Suprapubic skin (tissue), 4 donors: ENCODE results near the gene XAB2. TPM values are rescaled to one million over a fixed set of nuclear protein-coding genes. Genes with fewer than 3 reads are reported as not detected.

ENCODE experiments used
- DNase-seq, 2 donors: peaks; one replicate each; pipeline ENCODE4 v3.0.0-alpha.2; 2019; ENCODE audit warnings: low spot score in 2 of 2
- H3K27ac ChIP-seq: fragments of 200-600 bp; sonication (generic); one replicate; pipeline ENCODE4 v1.5.1; 2019
- H3K27me3 ChIP-seq: fragments of 200-600 bp; sonication (generic); one replicate; pipeline ENCODE4 v1.5.1; 2019
- H3K36me3 ChIP-seq: fragments of 200-600 bp; sonication (generic); one replicate; pipeline ENCODE4 v1.5.1; 2019
- H3K4me1 ChIP-seq: fragments of 200-600 bp; sonication (generic); one replicate; pipeline ENCODE4 v1.5.1; 2019
- H3K4me3 ChIP-seq: fragments of 200-600 bp; sonication (generic); one replicate; pipeline ENCODE4 v1.5.1; 2019; ENCODE audit warnings: mild to moderate bottlenecking
- H3K9me3 ChIP-seq: fragments of 200-600 bp; sonication (generic); one replicate; pipeline ENCODE4 v1.5.1; 2019
- EP300 ChIP-seq: sonication (generic); formaldehyde crosslinking; IDR thresholded peaks from one replicate; pipeline ENCODE4 v1.6.1; 2017; ENCODE audit warnings: antibody characterized with exemption
- POLR2A ChIP-seq, 2 donors: fragments of 450-650 bp; IDR thresholded peaks; one replicate each; pipeline ENCODE4 v1.6.1; 2017; ENCODE audit warnings: antibody characterized with exemption in 2 of 2, mild to moderate bottlenecking in 2 of 2, moderate library complexity in 2 of 2
- POLR2AphosphoS5 ChIP-seq, 3 donors: sonication (generic); formaldehyde crosslinking; IDR thresholded peaks; one replicate each; pipeline ENCODE4 v1.6.1; 2017; ENCODE audit warnings: antibody characterized with exemption in 3 of 3
- WGBS: methylation state at CpG from one replicate; pipeline ENCODE4 v1.1.5; 2018; 5-methylcytosine and 5-hydroxymethylcytosine counted together
- total RNA-seq, 4 donors: library from RNA; depleted of rRNA; stranded (reverse); fragments of >200 nt; gene quantifications; one replicate each; pipeline ENCODE4 v1.1.0, GENCODE V29; 2016
- TF ChIP-seq, protein P1 (sequence below), 2 donors: fragments of 200-600 bp in 1 of 2; fragments of 450-650 bp in 1 of 2; sonication (generic) in 1 of 2; IDR thresholded peaks; one replicate each; pipeline ENCODE4 v1.5.1; 2016 to 2019; ENCODE audit warnings: antibody characterized with exemption in 2 of 2, mild to moderate bottlenecking in 1 of 2, moderate library complexity in 1 of 2

The XAB2 gene
- 10 to 100 TPM; 45.1 to 68.2 (median 55.5) TPM for total RNA-seq

DNA sequence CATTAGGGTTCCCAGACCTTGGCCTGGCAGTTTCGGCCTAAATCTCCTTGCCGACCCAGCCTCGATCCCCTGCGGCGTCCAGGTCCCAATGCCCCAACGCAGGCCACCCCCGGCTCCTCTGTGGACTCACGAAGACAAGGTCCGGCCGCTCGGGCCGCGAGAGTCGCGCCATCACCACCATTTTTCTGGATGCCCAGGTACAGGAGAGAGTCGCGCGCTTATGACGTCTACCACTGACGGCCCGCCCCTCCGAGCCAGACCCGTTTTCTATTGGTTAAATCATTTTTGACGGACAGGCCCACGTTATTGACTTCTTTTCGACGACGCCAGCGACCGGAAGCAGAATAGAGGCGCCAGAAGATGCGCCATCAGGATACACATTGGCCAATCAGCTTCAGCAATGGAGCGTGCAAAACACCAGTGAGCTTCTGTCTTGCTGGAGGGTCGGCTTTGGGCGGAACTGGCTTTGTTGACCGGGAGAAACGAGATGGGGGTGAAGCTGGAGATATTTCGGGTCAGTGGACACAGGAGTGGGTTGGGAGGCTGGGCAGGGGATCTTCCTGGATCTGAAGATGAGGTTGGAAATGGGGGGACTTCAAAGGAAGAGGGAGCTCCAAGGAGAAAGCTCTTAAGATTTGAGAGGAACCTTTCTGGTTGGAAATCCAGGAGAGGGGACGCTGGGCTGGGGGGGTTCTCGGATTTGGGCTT lies at the start of gene XAB2, which contains the start of gene PET100:
Gene XAB2, minus strand, starts transcription at position 199 of the 708 bp plus-strand sequence. Its CDS starts 18 bp downstream, at position 181.
Gene PET100, plus strand, starts transcription at position 447 of the 708 bp plus-strand sequence. Its CDS starts 41 bp downstream, at position 488.
- Histone ChIP-seq H3K4me1 (peaks cover 34% of the 10 kb centered on the region), H3K36me3 (peaks cover 30% of the 10 kb centered on the region), H3K4me3 (peak within 1 kb of the TSS; percentile 87), H3K9me3 (no peaks in the 10 kb centered on the region), H3K27me3 (no peaks in the 10 kb centered on the region), H3K27ac (peak within 1 kb of the TSS; percentile 82)
- peak; percentile 98 to 99 for DNase-seq
- under 1% methylated on average over 32 of the region's 40 CpGs for WGBS
- TF ChIP-seq EP300 (no peak), POLR2AphosphoS5 (IDR thresholded peaks at IDR 0.05) (peak; percentile 29 to 82 (median 33)), POLR2A (IDR thresholded peaks at IDR 0.05) (peak in 1 of 2 donors; percentile 49)

DNA sequence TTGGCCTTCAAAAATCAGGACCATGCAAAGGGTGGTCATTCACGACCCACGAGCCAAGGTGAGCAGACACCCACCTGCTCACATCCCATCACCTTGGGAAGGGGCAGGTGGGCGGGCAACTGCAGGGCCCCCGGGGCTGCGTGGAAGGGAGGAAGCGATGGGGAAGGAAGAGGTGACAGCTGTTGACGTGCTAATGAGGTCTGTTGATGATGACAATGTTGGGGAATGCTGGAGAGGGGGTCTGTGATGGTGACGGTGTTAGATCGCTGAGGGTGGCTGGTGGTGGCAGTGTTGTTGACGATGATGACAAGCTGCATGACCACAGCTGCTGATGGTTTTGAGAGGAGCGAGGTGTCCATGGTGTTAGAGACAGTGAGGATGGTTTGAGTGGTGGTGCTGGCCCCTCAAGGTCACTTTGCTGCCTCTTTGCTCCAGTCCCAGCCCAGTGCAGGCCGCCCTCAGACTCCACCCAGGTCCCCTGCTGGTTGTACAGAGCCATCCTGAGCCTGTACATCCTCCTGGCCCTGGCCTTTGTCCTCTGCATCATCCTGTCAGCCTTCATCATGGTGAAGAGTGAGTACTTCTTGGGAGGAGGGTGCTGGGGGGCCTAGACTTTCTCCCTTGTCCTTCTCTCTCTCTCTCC lies 48.4 kb upstream of the XAB2 start:
- Histone ChIP-seq H3K27ac (no peak overlapping the region), H3K27me3 (peaks cover 16% of the 10 kb centered on the region), H3K4me3 (no peak overlapping the region), H3K36me3 (peaks cover 8% of the 10 kb centered on the region), H3K9me3 (no peaks in the 10 kb centered on the region), H3K4me1 (peaks cover 36% of the 10 kb centered on the region)
- 50% methylated on average over 12 of the region's 12 CpGs for WGBS
- TF ChIP-seq EP300: no peak
- no peak for TF ChIP-seq POLR2AphosphoS5 (IDR thresholded peaks at IDR 0.05)
- TF ChIP-seq, protein P1, sequence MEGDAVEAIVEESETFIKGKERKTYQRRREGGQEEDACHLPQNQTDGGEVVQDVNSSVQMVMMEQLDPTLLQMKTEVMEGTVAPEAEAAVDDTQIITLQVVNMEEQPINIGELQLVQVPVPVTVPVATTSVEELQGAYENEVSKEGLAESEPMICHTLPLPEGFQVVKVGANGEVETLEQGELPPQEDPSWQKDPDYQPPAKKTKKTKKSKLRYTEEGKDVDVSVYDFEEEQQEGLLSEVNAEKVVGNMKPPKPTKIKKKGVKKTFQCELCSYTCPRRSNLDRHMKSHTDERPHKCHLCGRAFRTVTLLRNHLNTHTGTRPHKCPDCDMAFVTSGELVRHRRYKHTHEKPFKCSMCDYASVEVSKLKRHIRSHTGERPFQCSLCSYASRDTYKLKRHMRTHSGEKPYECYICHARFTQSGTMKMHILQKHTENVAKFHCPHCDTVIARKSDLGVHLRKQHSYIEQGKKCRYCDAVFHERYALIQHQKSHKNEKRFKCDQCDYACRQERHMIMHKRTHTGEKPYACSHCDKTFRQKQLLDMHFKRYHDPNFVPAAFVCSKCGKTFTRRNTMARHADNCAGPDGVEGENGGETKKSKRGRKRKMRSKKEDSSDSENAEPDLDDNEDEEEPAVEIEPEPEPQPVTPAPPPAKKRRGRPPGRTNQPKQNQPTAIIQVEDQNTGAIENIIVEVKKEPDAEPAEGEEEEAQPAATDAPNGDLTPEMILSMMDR (IDR thresholded peaks at IDR 0.05): no peak
- TF ChIP-seq POLR2A (IDR thresholded peaks at IDR 0.05): no peak
- no peak for DNase-seq

DNA sequence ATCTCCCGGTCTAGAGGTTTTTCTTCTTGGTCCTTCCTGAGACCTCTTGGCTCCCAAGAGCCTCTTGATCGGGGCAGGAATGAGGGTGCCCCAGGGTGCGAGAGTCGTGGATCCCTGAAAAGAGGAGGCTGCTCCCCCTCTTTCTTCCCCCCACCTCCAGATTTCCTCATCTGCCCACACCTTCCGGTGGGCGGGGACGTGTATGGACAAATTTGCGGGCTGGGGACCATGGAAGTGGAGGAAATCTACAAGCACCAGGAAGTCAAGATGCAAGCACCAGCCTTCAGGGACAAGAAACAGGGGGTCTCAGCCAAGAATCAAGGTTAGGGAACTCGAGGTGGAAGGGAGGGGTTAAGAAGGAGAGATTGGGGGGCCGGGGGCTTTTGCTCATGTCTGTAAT lies 47.5 kb upstream of the XAB2 start, which contains the start of gene MCEMP1:
Gene MCEMP1, plus strand, starts transcription at position 237 of the 400 bp plus-strand sequence. Its CDS starts 31 bp downstream, at position 268.
- no peak for DNase-seq
- H3K4me3 ChIP-seq: no peak within 1 kb of the TSS
- peaks cover 30% of the 10 kb centered on the region for H3K4me1 ChIP-seq
- H3K9me3 ChIP-seq: no peaks in the 10 kb centered on the region
- H3K27me3 ChIP-seq: peaks cover 24% of the 10 kb centered on the region
- no peak within 1 kb of the TSS for H3K27ac ChIP-seq
- 39% methylated on average over 10 of the region's 10 CpGs for WGBS
- TF ChIP-seq EP300 (no peak), POLR2A (IDR thresholded peaks at IDR 0.05) (no peak), POLR2AphosphoS5 (IDR thresholded peaks at IDR 0.05) (no peak)
- TF ChIP-seq, protein P1 (IDR thresholded peaks at IDR 0.05): no peak
- H3K36me3 ChIP-seq: no peaks in the 10 kb centered on the region

DNA sequence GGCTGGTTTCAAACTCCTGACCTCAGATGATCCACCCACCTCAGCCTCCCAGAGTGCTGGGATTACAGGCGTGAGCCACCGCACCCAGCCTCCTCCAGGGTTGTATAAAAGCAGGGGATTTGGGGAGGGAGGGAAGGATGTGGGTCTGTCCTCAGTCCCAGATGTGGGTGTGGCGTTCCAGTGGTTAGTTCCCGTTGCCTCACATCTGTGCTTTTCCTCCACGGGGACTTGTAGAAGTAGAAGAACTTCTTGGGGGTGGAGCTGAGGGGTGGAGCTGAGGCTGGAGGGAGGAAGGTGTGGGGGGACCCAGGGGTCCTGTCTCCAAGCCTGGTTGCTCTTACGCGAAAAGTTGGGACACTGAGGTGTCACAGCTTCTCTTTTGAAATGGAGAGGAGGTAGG lies 47.0 kb upstream of the XAB2 start:
- WGBS: 44% methylated on average over 7 of the region's 7 CpGs
- TF ChIP-seq POLR2AphosphoS5 (IDR thresholded peaks at IDR 0.05) (no peak), POLR2A (IDR thresholded peaks at IDR 0.05) (no peak), EP300 (no peak)
- TF ChIP-seq, protein P1 (IDR thresholded peaks at IDR 0.05): no peak
- H3K36me3 ChIP-seq: no peaks in the 10 kb centered on the region
- peaks cover 29% of the 10 kb centered on the region for H3K27me3 ChIP-seq
- DNase-seq: no peak
- H3K27ac ChIP-seq: no peak overlapping the region
- H3K4me3 ChIP-seq: no peak overlapping the region
- H3K4me1 ChIP-seq: peaks cover 25% of the 10 kb centered on the region
- no peaks in the 10 kb centered on the region for H3K9me3 ChIP-seq

DNA sequence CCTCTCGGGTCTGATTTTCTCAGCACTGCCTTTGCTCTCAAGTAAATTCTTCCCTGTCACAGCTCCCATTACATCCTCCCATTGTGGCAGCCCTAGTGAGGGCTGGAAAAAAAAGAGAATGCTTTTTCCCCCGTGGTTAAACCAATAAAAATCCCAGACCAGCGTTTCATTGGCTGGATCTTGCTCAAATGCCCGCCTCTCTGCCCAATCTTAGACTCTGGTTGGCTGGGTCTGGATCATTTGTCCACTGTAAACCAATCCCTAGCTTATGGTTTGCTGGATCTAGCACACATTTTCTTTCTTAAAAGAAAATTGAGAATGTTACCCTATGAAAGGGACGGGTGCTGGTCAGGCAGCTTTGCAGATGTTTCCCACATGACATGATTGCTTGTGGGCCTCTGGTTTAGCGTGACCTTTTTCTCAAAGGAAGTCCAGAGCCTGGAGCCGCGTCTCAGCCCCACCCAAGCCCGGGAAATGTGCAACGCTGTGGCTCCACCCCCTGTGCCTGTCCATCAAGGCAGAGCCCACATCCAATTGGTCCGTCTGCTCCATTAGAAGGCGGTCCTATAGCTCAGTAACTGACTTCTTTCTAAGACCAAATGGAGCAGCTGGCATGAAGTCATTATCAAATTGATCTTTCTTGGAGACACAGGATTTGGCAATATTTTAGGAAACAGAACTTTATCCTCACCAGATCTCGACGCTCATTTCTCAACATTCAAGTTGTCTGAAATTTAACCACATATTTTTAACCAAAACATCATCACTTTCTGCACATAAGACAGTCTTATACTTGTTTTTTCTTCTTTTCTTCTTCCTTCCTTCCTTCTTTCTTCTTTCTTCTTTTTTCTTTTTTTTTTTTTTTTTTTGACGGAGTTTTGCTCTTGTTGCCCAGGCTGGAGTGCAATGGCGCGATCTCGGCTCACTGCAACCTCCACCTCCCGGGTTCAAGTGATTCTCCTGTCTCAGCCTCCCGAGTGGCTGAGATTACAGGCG lies 45.0 kb upstream of the XAB2 start:
- TF ChIP-seq POLR2A (IDR thresholded peaks at IDR 0.05) (no peak), POLR2AphosphoS5 (IDR thresholded peaks at IDR 0.05) (no peak)
- TF ChIP-seq, protein P1 (IDR thresholded peaks at IDR 0.05): no peak
- WGBS: 63% methylated on average over 17 of the region's 21 CpGs
- DNase-seq: peak in 1 of 2 donors; percentile 87
- Histone ChIP-seq H3K27ac (no peak overlapping the region), H3K4me3 (no peak overlapping the region), H3K36me3 (no peaks in the 10 kb centered on the region), H3K9me3 (no peaks in the 10 kb centered on the region), H3K4me1 (peaks cover 17% of the 10 kb centered on the region), H3K27me3 (peaks cover 46% of the 10 kb centered on the region)
